B cell (primary cell): ENCODE measurements around the gene CCDC93.

Source experiments
- EZH2 ChIP-seq: IDR thresholded peaks from 2 replicates; pipeline ENCODE4 v1.6.1; 2012; ENCODE audit warnings: borderline replicate concordance, low read depth, mild to moderate bottlenecking, moderate library complexity, low read length; ENCODE audit not compliant: insufficient read depth, poor library complexity, severe bottlenecking
- TF ChIP-seq, protein P1 (sequence below): fragments of 200-600 bp; IDR thresholded peaks from one replicate; pipeline ENCODE4 v1.8.0; 2022; ENCODE audit warnings: antibody characterized with exemption, mild to moderate bottlenecking

DNA sequence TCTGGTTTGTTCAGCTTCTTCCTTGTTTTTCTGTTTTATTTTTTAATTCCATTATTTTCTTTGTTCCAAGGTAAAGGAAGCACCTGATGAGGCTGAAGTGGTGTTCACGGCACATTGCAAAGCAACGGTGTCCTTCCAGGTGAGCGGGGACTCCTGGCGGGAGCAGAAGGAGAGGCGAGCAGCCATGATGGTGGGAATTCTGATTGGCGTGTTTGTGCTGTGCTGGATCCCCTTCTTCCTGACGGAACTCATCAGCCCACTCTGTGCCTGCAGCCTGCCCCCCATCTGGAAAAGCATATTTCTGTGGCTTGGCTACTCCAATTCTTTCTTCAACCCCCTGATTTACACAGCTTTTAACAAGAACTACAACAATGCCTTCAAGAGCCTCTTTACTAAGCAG lies 110.9 kb downstream of the CCDC93 start:
- TF ChIP-seq, protein P1, sequence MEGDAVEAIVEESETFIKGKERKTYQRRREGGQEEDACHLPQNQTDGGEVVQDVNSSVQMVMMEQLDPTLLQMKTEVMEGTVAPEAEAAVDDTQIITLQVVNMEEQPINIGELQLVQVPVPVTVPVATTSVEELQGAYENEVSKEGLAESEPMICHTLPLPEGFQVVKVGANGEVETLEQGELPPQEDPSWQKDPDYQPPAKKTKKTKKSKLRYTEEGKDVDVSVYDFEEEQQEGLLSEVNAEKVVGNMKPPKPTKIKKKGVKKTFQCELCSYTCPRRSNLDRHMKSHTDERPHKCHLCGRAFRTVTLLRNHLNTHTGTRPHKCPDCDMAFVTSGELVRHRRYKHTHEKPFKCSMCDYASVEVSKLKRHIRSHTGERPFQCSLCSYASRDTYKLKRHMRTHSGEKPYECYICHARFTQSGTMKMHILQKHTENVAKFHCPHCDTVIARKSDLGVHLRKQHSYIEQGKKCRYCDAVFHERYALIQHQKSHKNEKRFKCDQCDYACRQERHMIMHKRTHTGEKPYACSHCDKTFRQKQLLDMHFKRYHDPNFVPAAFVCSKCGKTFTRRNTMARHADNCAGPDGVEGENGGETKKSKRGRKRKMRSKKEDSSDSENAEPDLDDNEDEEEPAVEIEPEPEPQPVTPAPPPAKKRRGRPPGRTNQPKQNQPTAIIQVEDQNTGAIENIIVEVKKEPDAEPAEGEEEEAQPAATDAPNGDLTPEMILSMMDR: no peak
- TF ChIP-seq EZH2: no peak
